ENCODE data around the gene SPZ1.
"Not testable (repeated sequence)": the region's sequence is repeated elsewhere in the genome, so short reads cannot be mapped to it uniquely, and the experiment has no call there.

The SPZ1 gene

GRCh38 chr5:80319702-80320101, at the start of gene SPZ1:
TSS of gene SPZ1 (plus strand) at chr5:80320002. CDS start at chr5:80320216, 214 bp downstream.
- no peak for FAIRE-seq

- not testable (repeated sequence) for FAIRE-seq
Observed at GRCh38 chr5:80270543-80270942, 49.3 kb upstream of the SPZ1 start.

- no peak for FAIRE-seq
Observed at GRCh38 chr5:80275347-80275746, 44.5 kb upstream of the SPZ1 start.

GRCh38 chr5:80276186-80276585, 43.6 kb upstream of the SPZ1 start:
- FAIRE-seq = no peak

- no peak for FAIRE-seq
Observed at GRCh38 chr5:80277191-80277590, 42.6 kb upstream of the SPZ1 start.

GRCh38 chr5:80282054-80282453, 37.7 kb upstream of the SPZ1 start:
- no peak for FAIRE-seq

GRCh38 chr5:80283360-80283759, 36.4 kb upstream of the SPZ1 start:
- FAIRE-seq = no peak

GRCh38 chr5:80284720-80285119, 35.1 kb upstream of the SPZ1 start:
- FAIRE-seq = no peak

GRCh38 chr5:80288177-80288576, 31.6 kb upstream of the SPZ1 start:
- no peak for FAIRE-seq

- FAIRE-seq = no peak
Observed at GRCh38 chr5:80289320-80289719, 30.5 kb upstream of the SPZ1 start.

- FAIRE-seq = no peak
Observed at GRCh38 chr5:80291761-80292160, 28.0 kb upstream of the SPZ1 start.

- FAIRE-seq = no peak
Observed at GRCh38 chr5:80296121-80296520, 23.7 kb upstream of the SPZ1 start.

GRCh38 chr5:80299601-80300000, 20.2 kb upstream of the SPZ1 start:
- no peak for FAIRE-seq

- FAIRE-seq = no peak
Observed at GRCh38 chr5:80300125-80300524, 19.7 kb upstream of the SPZ1 start.

- not testable (repeated sequence) for FAIRE-seq
Observed at GRCh38 chr5:80300796-80301195, 19.0 kb upstream of the SPZ1 start.

GRCh38 chr5:80301342-80301741, 18.5 kb upstream of the SPZ1 start:
- FAIRE-seq = not testable (repeated sequence)

GRCh38 chr5:80302636-80303035, 17.2 kb upstream of the SPZ1 start:
- no peak for FAIRE-seq

GRCh38 chr5:80308526-80308925, 11.3 kb upstream of the SPZ1 start:
- FAIRE-seq = no peak

GRCh38 chr5:80309871-80310665, 9.7 kb upstream of the SPZ1 start:
- no peak for FAIRE-seq

GRCh38 chr5:80315244-80315643, 4.6 kb upstream of the SPZ1 start:
- no peak for FAIRE-seq

GRCh38 chr5:80318212-80318611, 1.6 kb upstream of the SPZ1 start:
- FAIRE-seq = no peak

- no peak for FAIRE-seq
Observed at GRCh38 chr5:80324912-80325311, 5.1 kb downstream of the SPZ1 start.

GRCh38 chr5:80326468-80326867, 6.7 kb downstream of the SPZ1 start:
- FAIRE-seq = no peak

GRCh38 chr5:80337379-80337778, 17.6 kb downstream of the SPZ1 start:
- no peak for FAIRE-seq

GRCh38 chr5:80339116-80339515, 19.3 kb downstream of the SPZ1 start:
- FAIRE-seq = no peak
